ENCODE results near the gene CPLX3.

GRCh38 chr15:74807282-74807681 is 19.1 kb upstream of the CPLX3 start:
- TF ChIP-seq POLR2A (IDR thresholded peaks at IDR 0.05) (no peak), CTCF (IDR thresholded peaks at IDR 0.05) (no peak), POLR2AphosphoS5 (IDR thresholded peaks at IDR 0.05) (no peak), EP300 (IDR thresholded peaks at IDR 0.05) (no peak)
